ENCODE results near the gene HES1. TPM values are rescaled to one million over a fixed set of nuclear protein-coding genes. Genes with fewer than 3 reads are reported as not detected.
"Not testable (repeated sequence)": the region's sequence is repeated elsewhere in the genome, so short reads cannot be mapped to it uniquely, and the experiment has no call there.

HES1 gene
- total and polyA plus RNA-seq, 2 experiments from 2014 or later, result 10.3 to 13.8 TPM

GRCh38 chr3:194087995-194088855 is 47.7 kb upstream of the HES1 start:
- Histone ChIP-seq H4K20me1 (ENCODE audit: insufficient read depth) (no peaks in the 10 kb centered on the region), H3K4me3 (no peak overlapping the region), H2AFZ (no peak overlapping the region), H3K9me3 (ENCODE audit: low read depth) (no peaks in the 10 kb centered on the region), H3K27ac (no peak overlapping the region), H3K4me1 (ENCODE audit: insufficient read depth) (peaks cover 26% of the 10 kb centered on the region), H3K79me2 (ENCODE audit: insufficient read depth) (no peaks in the 10 kb centered on the region), H3K4me2 (ENCODE audit: unreplicated experiment) (no peak overlapping the region), H3K27me3 (replicated peaks; ENCODE audit: insufficient read depth) (no peaks in the 10 kb centered on the region), H3K9me2 (ENCODE audit: insufficient read depth) (no peaks in the 10 kb centered on the region), H3F3A (ENCODE audit: insufficient read depth) (peaks cover 17% of the 10 kb centered on the region; the same call in 1 of the 2 replicates), H3K36me3 (ENCODE audit: low read depth) (no peaks in the 10 kb centered on the region), H3K9ac (no peak overlapping the region; the same call in 1 of the 2 replicates)
- WGBS, 2 experiments (ENCODE audit: low coverage in 1 of 2, low lambda C conversion rate in 2 of 2, missing lambda C conversion rate in 2 of 2), result 94 to 95% methylated on average over 11 of the region's 11 CpGs
- in situ Hi-C loops (cut with MboI), result no loop called here
- no peak for DNase-seq
- TF ChIP-seq EZH2phosphoT487 (IDR thresholded peaks at IDR 0.05; ENCODE audit: insufficient read depth, low read depth) (no peak), EZH2 (IDR thresholded peaks at IDR 0.05; ENCODE audit: insufficient read depth, poor library complexity, severe bottlenecking) (no peak)

DNA sequence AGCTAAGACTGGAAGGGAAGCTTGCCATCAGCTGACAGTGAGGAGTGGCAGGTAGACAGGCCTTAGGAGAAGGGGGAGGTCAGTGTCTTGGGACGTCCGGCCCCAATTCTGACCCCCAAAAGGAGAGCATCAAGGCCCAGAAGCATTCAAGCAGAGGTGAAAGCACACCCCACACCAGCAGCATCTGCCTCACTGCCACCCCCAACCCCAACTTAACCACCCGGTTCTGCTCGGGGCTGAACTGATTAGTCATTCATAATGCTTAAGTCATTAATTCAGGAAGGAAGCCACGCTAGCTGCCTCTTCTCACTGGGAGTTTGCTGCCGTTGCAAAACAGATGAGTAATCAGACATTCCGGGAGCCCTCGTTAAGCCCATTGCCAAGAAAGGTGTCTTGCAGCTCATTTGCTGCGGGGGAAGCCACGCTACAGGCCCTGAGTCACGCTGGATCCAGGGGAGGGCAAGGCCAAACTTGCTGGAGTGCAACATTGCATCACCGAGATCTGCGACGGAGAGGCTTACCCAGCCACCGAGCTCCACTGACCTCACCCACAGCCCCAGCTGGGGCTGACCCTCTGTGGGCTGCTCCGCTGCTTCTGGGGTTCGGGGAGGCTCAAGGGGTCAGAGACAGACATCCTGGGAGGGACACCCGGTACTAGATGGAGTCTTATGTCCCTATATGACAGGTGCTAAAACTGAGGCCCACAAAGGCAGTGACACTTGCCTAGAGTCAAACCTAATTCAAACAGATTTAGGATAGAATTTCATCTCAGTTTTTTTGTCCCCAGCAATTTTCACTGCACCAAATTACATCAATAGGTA is 46.4 kb upstream of the HES1 start:
- WGBS, 2 experiments (ENCODE audit: low coverage in 1 of 2, low lambda C conversion rate in 2 of 2, missing lambda C conversion rate in 2 of 2), result 1 to 2% methylated on average over 18 of the region's 18 CpGs
- H3K9me2 ChIP-seq (ENCODE audit: insufficient read depth), result no peaks in the 10 kb centered on the region
- H3F3A ChIP-seq (ENCODE audit: insufficient read depth), result peaks cover 17% of the 10 kb centered on the region; the same call in 1 of the 2 replicates
- H3K9ac ChIP-seq, result peak overlapping the region; percentile 71
- TF ChIP-seq EZH2 (IDR thresholded peaks at IDR 0.05; ENCODE audit: insufficient read depth, poor library complexity, severe bottlenecking), result no peak
- no peak for TF ChIP-seq EZH2phosphoT487 (IDR thresholded peaks at IDR 0.05; ENCODE audit: insufficient read depth, low read depth)
- in situ Hi-C loops (cut with MboI), result no loop called here
- no peaks in the 10 kb centered on the region for H4K20me1 ChIP-seq (ENCODE audit: insufficient read depth)
- peak overlapping the region; percentile 16; the same call in 1 of the 2 replicates for H3K4me3 ChIP-seq
- H3K9me3 ChIP-seq (ENCODE audit: low read depth), result no peaks in the 10 kb centered on the region
- H2AFZ ChIP-seq, result no peak overlapping the region
- H3K36me3 ChIP-seq (ENCODE audit: low read depth), result no peaks in the 10 kb centered on the region
- DNase-seq, result peak; percentile 100
- H3K27ac ChIP-seq, result peak overlapping the region; percentile 83
- H3K79me2 ChIP-seq (ENCODE audit: insufficient read depth), result no peaks in the 10 kb centered on the region
- H3K27me3 ChIP-seq (replicated peaks; ENCODE audit: insufficient read depth), result no peaks in the 10 kb centered on the region
- peaks cover 24% of the 10 kb centered on the region for H3K4me1 ChIP-seq (ENCODE audit: insufficient read depth)
- peak overlapping the region; percentile 66 for H3K4me2 ChIP-seq (ENCODE audit: unreplicated experiment)

GRCh38 chr3:194090178-194090555 is 45.8 kb upstream of the HES1 start:
- H4K20me1 ChIP-seq (ENCODE audit: insufficient read depth); H2AFZ ChIP-seq; in situ Hi-C loops (cut with MboI); H3K9me2 ChIP-seq (ENCODE audit: insufficient read depth); H3K27me3 ChIP-seq (replicated peaks; ENCODE audit: insufficient read depth); H3K4me3 ChIP-seq; DNase-seq; H3K9me3 ChIP-seq (ENCODE audit: low read depth); H3K79me2 ChIP-seq (ENCODE audit: insufficient read depth); H3K36me3 ChIP-seq (ENCODE audit: low read depth): not testable (repeated sequence)
- 92 to 96% methylated on average over 10 of the region's 10 CpGs for WGBS, 2 experiments (ENCODE audit: low coverage in 1 of 2, low lambda C conversion rate in 2 of 2, missing lambda C conversion rate in 2 of 2)
- peak overlapping the region; percentile 83 for H3K27ac ChIP-seq
- H3F3A ChIP-seq (ENCODE audit: insufficient read depth), result peaks cover 17% of the 10 kb centered on the region; the same call in 1 of the 2 replicates
- H3K9ac ChIP-seq, result peak overlapping the region; percentile 71
- H3K4me2 ChIP-seq (ENCODE audit: unreplicated experiment), result peak overlapping the region; percentile 66
- peaks cover 24% of the 10 kb centered on the region for H3K4me1 ChIP-seq (ENCODE audit: insufficient read depth)

GRCh38 chr3:194090716-194091115 is 45.2 kb upstream of the HES1 start:
- Histone ChIP-seq H3K36me3 (ENCODE audit: low read depth) (no peaks in the 10 kb centered on the region), H3K27me3 (replicated peaks; ENCODE audit: insufficient read depth) (no peaks in the 10 kb centered on the region), H3K4me2 (ENCODE audit: unreplicated experiment) (no peak overlapping the region), H3K9me3 (ENCODE audit: low read depth) (no peaks in the 10 kb centered on the region), H3F3A (ENCODE audit: insufficient read depth) (peaks cover 17% of the 10 kb centered on the region; the same call in 1 of the 2 replicates), H3K9ac (peak overlapping the region; percentile 4; the same call in 1 of the 2 replicates), H2AFZ (0 out of 2 replicates have a peak overlapping the region, but pooled peaks have one; percentile 44), H3K4me1 (ENCODE audit: insufficient read depth) (peaks cover 24% of the 10 kb centered on the region), H3K27ac (peak overlapping the region; percentile 41), H3K79me2 (ENCODE audit: insufficient read depth) (no peaks in the 10 kb centered on the region), H3K4me3 (no peak overlapping the region), H4K20me1 (ENCODE audit: insufficient read depth) (no peaks in the 10 kb centered on the region), H3K9me2 (ENCODE audit: insufficient read depth) (no peaks in the 10 kb centered on the region)
- no peak for DNase-seq
- no peak for TF ChIP-seq EZH2phosphoT487 (IDR thresholded peaks at IDR 0.05; ENCODE audit: insufficient read depth, low read depth)
- no peak for TF ChIP-seq EZH2 (IDR thresholded peaks at IDR 0.05; ENCODE audit: insufficient read depth, poor library complexity, severe bottlenecking)
- WGBS, 2 experiments (ENCODE audit: low coverage in 1 of 2, low lambda C conversion rate in 2 of 2, missing lambda C conversion rate in 2 of 2), result 93% methylated on average over 8 of the region's 8 CpGs
- in situ Hi-C loops (cut with MboI), result no loop called here

Measured in GM23248 (cell line).